ENCODE measurements around the gene DSG3. TPM values are rescaled to one million over a fixed set of nuclear protein-coding genes. Genes with fewer than 3 reads are reported as not detected.
A peak's percentile ranks its signal among the peaks of the same experiment; 100 is the strongest.

The DSG3 gene
- total RNA-seq, 1 experiment from 2014 or later = 0.05 TPM

DNA sequence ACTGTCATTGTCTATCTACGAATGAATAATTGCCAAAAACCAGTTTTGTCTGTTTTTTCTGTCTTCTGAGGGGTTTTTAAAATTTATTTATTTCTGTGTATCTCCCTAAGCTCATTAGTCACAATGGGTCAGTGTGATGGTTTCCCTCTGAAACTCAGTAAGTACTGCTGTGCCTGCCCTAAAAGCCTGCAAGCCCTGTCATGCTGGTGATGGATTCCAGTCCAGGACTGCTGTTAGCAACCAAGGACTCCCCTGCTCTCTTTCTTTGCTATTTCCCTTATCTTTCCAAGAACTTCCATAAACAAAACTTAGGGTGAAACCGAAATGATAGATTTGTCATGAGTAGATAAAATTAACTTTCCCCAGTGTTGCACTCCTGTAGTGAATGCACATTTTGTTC lies 38.6 kb downstream of the DSG3 start:
- H3K9me3 ChIP-seq (ENCODE audit: control insufficient read depth in 1 of 2, insufficient read depth in 1 of 2, low read depth in 1 of 2, low read length in 2 of 2) = no peaks in the 10 kb centered on the region
- peaks cover 26 to 51% of the 10 kb centered on the region in 2 experiments for H3K4me1 ChIP-seq (ENCODE audit: control insufficient read depth in 1 of 2, insufficient read depth in 2 of 2, low read length in 2 of 2)
- no peak overlapping the region for H3K4me3 ChIP-seq (replicated peaks in 1 of 2; ENCODE audit: low read depth in 1 of 2, low read length in 2 of 2)
- H3K9me2 ChIP-seq (ENCODE audit: insufficient read depth) = no peaks in the 10 kb centered on the region
- no peak overlapping the region for H3K9ac ChIP-seq (ENCODE audit: low read length)
- H3K27me3 ChIP-seq (ENCODE audit: insufficient read depth, low read length) = no peaks in the 10 kb centered on the region
- POLR2A ChIA-PET = no interaction called here
- H4K20me1 ChIP-seq (ENCODE audit: insufficient read depth) = no peaks in the 10 kb centered on the region
- H2AFZ ChIP-seq (ENCODE audit: low read depth, low read length, poor library complexity, severe bottlenecking) = peak overlapping the region; percentile 59
- TF ChIP-seq SP1 (IDR thresholded peaks at IDR 0.05; ENCODE audit: low read depth) = no peak
- TF ChIP-seq TCF7L2 (IDR thresholded peaks at IDR 0.05; ENCODE audit: borderline replicate concordance, extremely low read depth, insufficient read depth, insufficient read length) = no peak
- no peak for TF ChIP-seq YY1 (IDR thresholded peaks at IDR 0.05; ENCODE audit: extremely low read depth, insufficient replicate concordance, low read depth, low read length)
- no peak for TF ChIP-seq SRF (IDR thresholded peaks at IDR 0.05; ENCODE audit: low read depth)
- TF ChIP-seq, protein P1, sequence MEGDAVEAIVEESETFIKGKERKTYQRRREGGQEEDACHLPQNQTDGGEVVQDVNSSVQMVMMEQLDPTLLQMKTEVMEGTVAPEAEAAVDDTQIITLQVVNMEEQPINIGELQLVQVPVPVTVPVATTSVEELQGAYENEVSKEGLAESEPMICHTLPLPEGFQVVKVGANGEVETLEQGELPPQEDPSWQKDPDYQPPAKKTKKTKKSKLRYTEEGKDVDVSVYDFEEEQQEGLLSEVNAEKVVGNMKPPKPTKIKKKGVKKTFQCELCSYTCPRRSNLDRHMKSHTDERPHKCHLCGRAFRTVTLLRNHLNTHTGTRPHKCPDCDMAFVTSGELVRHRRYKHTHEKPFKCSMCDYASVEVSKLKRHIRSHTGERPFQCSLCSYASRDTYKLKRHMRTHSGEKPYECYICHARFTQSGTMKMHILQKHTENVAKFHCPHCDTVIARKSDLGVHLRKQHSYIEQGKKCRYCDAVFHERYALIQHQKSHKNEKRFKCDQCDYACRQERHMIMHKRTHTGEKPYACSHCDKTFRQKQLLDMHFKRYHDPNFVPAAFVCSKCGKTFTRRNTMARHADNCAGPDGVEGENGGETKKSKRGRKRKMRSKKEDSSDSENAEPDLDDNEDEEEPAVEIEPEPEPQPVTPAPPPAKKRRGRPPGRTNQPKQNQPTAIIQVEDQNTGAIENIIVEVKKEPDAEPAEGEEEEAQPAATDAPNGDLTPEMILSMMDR (IDR thresholded peaks at IDR 0.05 in 2 of 3, conservative IDR thresholded peaks at IDR 0.05 in 1 of 3; ENCODE audit: borderline replicate concordance in 1 of 3, insufficient read depth in 1 of 3, low read depth in 2 of 3, low read length in 2 of 3) = no peak
- no peak for TF ChIP-seq POLR2A (IDR thresholded peaks at IDR 0.05; ENCODE audit: borderline replicate concordance, extremely low read depth, insufficient read depth, insufficient read length)
- no peak for TF ChIP-seq ZNF274 (IDR thresholded peaks at IDR 0.05; ENCODE audit: low read depth, low read length)
- no peak for TF ChIP-seq FOSL1 (IDR thresholded peaks at IDR 0.05; ENCODE audit: low read depth)
- TF ChIP-seq, protein P2, sequence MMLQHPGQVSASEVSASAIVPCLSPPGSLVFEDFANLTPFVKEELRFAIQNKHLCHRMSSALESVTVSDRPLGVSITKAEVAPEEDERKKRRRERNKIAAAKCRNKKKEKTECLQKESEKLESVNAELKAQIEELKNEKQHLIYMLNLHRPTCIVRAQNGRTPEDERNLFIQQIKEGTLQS (IDR thresholded peaks at IDR 0.05) = no peak
- no peak for TF ChIP-seq CEBPB (IDR thresholded peaks at IDR 0.05; ENCODE audit: low read depth)
- TF ChIP-seq EGR1 (IDR thresholded peaks at IDR 0.05; ENCODE audit: low read depth) = no peak
- TF ChIP-seq SIN3A (IDR thresholded peaks at IDR 0.05; ENCODE audit: low read depth) = no peak
- TF ChIP-seq CBX3 (IDR thresholded peaks at IDR 0.05; ENCODE audit: low read depth) = no peak
- TF ChIP-seq POLR2AphosphoS5 (IDR thresholded peaks at IDR 0.05; ENCODE audit: low read depth, low read length) = no peak
- BruUV-seq (replicated peaks) = no TSS peak
- H3K36me3 ChIP-seq (ENCODE audit: control insufficient read depth in 1 of 2, insufficient read depth in 2 of 2, low read length in 2 of 2) = no peaks in the 10 kb centered on the region
- intact Hi-C loops (cut with micrococcal nuclease) = no loop called here
- no peak for ATAC-seq
- H3K4me2 ChIP-seq (ENCODE audit: low read length) = no peak overlapping the region
- H3K27ac ChIP-seq (ENCODE audit: low read depth, low read length) = no peak overlapping the region
- RAD21 ChIA-PET (ENCODE audit: low non-redundant PET in 1 of 2, low total read pairs in 2 of 2, uncharacterized antibody in 2 of 2, unreplicated experiment in 2 of 2) = no interaction called here
- CTCF ChIA-PET = no interaction called here
- DNase-seq (ENCODE audit: low read depth, low spot score) = no peak
- H3K79me2 ChIP-seq (ENCODE audit: insufficient read depth, low read length) = no peaks in the 10 kb centered on the region
